Inferior parietal cortex (tissue), 1 donor: ENCODE results near the gene CYP46A1.
A peak's percentile ranks its signal among the peaks of the same experiment; 100 is the strongest.

Experiments used
- DNase-seq: peaks from one replicate; pipeline ENCODE4 v3.0.0-alpha.2; 2016; ENCODE audit errors: extremely low spot score

Gene CYP46A1

DNA sequence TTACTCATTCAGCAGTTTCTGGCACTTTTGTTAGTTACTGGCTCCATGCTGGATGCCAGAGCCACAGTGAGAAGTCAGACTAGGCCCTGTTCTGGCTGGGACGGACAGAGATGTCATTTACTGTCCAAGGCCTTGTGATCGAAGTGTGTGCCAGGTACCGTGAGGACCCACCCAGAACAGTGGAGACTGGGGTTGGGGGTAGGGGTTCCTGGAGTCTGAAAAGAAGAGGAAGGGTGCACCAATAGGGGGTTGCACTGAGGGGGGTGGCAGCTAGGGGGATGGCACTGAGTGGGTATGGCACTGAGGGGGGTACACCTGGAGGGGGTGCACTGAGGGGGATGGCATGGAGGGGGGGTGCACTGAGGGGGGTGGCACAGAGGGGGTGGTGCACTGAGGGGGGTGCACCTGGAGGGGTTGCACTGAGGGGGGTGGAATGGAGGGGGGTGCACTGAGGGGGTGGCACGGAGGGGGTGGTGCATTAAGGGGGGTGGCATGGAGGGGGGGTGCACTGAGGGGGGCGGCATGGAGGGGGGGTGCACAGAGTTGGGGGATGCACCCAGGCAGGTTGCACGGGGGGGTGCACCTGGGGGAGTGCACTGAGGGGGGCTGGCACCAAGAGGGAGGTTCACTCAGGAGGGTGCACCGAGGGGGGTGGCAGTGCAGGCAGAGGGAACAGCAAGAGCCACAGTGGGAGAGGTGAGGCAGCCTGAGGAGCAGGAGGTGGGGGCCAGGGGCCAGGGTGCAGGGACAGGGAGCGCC is 10.6 kb upstream of the CYP46A1 start:
- DNase-seq = no peak

DNA sequence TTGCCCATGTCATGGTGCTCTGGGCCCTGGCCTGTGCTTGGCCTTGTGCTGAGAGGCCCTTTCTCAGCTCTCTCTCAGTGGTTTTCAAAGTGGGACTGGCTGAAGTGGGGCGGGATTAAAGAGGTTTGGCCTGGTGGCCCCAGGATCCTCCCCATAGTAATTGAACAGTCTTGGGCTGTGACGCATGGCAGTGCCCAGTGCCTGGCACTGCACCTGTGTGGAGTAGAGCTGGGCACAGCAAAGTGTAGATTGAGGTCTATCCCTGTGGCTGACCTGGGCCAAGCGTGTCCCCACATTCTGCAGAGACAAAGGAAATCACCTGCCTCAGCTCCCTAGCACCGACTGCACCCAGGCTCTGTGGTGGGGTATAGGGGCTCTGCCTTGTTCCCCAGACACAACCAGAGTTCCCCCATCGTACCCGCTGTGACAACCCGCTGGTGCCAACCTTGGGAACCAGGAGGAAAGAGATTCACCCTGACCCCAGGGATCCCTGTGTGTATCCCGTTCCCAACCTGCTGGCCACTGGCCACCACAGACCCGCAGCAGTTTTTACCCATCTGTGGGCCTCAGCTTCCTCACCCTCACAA is 9.9 kb upstream of the CYP46A1 start:
- no peak for DNase-seq

DNA sequence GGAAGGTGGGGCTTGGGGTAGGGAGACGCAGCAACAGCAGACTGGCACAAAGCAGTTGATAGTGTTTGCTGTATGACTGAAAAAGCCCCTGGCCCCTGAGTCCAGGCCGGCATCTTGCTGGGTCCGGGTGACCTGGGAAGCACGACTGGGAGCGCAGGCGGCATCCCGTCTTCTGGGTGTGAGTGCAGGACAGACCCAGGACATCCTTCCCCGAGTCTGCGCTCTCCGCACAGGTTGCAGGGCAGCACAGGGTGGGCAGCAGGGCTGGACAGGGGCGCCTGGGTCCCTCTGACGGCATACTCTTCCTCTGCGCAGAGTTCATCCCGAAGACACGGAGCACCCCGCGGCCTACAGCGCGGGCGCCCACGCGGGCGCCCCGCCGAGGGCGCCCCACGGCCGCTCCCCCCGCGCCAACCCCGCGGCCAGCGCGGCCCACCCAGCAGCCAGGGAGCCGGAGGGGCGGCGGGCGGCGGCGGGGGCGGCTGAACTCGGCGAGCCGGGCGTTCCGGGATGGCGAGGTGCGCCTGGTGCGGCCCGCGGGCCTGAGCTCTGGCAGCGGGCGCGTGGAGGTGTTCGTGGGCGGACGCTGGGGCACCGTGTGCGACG is 9.2 kb upstream of the CYP46A1 start:
- no peak for DNase-seq

DNA sequence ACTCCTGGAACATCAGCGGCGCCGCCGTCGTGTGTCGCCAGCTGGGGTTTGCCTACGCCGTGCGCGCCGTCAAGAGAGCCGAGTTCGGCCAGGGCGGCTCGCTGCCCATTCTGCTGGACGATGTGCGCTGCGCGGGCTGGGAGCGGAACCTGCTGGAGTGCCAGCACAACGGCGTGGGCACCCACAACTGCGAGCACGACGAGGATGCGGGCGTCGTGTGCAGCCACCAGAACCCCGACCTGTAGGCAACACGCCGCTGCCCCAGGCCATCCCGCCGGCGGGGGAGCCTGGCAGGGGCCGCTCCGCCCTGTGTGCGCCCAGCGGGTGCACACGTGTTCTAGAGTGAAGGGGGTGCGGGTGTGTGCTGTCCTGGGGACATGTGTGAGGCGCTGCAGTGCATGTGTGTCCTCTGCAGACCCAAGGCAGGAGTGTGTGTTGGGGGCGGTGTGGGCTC is 8.7 kb upstream of the CYP46A1 start:
- DNase-seq = no peak

DNA sequence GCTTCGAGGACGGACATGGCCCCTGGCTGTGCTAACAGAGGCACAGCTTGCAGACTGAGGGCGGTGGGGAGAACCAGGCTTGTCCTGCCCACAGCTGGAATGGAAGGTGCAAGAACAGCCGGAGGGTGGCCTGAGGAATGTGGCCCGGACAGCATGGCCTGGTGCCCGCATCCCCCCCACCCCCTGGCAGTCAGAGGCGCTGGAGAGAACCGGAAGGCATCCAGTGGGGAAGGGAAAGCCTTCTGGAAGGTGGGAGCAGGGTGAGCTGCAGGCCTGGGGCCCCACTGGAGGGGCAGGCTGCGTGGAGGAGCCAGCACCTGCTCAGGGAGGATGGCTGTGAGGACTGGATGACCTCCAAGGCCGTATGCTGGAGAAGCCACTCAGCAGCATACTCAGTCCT is 8.1 kb upstream of the CYP46A1 start:
- DNase-seq = no peak

DNA sequence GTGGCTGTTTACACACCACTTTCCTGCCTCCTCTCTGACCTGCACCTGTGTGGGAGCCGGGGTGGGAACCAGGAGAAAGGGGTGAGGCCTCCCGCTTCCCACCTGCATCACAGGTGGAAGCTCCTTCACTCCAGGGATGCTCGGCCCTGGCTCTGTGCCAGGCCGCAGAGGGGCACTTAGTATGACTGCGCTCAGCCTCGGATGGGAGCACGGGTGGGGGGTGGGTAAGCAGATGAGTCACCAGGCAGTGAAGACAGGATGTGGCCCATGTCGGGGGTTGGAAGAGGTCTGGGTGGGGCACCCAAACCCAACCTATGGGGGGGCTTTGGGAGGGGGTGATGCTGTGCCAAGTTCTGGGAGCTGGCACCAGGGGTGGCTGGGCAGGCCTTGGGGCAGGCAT is 7.4 kb upstream of the CYP46A1 start:
- DNase-seq = no peak

DNA sequence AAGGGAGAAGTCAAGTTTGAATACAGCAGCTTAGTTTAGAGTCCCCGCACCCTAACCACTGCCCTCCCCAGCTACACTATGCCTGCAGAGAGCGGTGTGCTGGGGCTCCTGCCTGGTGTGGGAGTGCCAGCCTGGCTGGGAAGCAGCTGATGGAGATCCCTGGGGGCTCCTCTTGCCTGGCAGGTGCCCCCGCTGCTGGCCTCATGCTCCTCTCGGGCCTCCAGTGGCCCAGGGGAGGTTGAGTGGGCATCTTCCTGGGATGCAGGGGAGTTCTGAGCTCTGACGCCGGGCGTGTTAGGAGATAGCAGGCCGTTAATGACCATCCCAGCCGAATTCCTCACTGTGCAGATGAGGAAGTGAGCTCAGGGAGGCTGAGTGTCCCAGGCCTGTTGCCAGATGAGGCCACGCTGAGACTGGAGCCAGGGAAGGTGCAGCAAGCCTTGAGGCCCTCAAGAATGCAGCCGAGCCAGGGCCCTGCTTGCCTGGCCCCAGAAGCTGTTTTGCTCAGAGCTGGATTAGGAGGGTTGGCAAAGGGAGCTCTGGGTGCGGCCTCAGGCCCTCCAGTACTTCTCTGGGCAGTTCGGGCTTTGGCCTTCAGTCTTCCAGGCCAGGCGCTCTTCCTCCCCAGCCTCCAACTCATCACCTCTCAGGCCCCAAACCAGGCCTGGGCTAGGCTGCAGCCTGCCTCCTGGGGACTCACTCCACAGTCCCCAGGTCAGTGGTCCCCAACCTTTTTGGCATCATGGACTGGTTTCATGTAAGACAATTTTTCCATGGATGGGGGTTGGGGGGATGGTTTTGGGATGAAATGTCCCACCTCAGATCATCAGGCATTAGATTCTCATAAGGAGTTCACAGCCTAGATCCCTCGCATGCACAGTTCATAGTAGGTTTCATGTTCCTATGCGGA is 6.6 kb upstream of the CYP46A1 start:
- no peak for DNase-seq

DNA sequence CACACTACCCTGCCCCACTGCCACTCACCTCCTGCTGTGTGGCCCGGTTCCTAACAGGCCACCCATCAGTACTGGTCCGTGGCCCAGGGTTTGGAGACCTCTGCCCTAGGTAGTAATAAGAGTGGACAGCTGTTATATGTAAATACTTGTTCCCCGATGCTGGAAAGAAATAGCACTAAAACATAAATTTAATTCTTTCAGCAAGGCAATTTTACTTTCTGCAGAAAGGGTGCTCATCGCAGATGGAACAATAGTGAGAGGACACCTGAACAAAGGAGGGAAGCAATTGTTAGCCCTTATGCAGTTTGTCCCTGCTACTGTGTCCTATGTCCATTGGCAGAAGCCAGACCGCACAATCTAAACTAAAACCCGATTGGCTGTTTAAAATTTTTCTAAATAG is 5.9 kb upstream of the CYP46A1 start:
- no peak for DNase-seq

DNA sequence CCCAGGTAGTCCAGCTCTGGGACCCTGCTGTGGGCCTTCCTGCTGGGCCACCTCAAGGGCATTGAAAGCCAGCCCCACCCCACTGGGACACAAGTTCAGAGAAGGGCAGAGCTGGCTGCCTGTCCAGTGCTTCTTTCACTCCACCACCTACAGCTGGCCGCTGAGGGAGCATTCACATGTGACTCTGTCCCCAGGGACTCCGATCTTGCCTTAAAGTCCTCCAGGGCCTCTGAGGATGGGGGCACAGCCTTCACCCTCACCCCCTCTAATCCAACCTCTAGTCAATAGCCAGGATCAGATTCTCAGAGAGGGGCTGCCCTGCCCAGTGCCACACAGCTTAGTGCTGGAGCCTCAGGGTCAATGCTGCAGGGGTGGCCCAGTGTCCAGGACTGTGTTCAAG is 5.0 kb upstream of the CYP46A1 start:
- DNase-seq = no peak

DNA sequence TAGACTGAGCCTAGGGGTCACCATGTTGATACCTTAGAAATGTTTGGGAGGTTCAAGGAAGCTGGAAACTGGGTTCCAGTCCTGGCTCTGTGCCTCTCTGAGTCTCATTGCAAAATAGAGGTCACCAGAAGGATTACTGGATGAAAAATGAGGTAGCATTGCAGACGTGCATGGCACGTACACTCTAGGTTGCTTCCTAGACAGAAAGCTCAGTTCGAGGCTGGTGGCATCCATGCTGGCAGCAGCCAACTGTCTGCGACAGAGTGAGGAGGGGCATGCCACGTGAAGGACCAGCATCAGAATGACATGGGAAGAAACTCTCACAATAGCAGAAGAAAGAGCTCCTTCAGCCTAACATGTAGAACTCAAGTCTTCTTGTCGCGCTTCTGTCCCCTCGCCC is 4.6 kb upstream of the CYP46A1 start:
- DNase-seq = no peak

DNA sequence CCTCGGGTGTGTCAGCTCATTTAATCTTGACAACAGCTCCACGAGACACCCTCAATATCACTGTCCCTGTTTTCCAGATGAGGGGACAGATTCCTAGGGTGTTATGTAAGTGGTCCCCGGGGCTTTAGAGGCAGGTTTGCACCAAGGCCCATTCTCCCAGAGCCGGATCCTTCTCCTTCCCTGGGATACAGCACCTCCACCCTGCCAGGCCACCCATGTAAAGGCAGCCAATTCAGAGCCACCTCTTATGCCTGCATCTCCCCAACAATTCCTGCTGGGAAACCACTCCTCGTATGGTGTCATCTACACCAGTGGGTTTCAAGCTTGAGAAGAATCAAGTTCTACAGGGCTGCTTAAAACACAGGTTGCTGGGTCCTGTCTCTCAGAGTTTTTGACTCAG is 4.1 kb upstream of the CYP46A1 start:
- no peak for DNase-seq

DNA sequence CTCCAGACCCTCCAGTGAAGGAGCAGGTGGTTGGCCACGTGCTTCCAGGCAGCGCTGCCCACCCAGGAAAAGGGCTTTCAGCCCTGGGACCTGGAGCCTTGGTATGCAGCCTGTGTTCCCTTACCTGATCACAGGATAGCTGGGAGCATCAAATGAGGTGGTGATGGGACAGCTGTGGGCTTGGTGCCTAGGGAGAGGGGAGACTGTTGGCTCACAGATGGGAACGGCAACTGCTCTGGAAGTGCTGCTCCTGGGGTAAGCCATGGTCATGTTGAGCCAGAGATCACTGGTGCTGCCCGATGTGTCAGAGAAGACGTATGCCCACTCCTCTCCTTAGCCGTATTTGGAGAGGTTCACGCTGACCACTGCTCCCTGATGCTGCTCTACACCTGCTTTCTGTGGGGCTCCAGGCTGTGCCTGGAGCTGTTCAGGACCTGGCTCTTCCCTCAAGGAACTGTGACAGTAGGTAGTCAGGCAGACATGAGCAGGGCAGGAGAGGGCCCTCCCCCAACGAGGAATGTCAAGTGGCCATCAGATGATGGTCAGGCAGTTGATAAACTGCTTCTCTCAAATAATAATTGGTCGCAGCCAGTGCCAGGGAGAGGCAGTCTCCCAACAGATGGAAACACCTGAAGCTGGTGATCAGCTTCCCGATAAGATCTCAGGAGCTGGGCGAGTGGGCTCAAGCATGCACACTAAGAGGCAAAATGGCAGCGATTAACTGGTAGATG is 2.8 kb upstream of the CYP46A1 start:
- DNase-seq = no peak

DNA sequence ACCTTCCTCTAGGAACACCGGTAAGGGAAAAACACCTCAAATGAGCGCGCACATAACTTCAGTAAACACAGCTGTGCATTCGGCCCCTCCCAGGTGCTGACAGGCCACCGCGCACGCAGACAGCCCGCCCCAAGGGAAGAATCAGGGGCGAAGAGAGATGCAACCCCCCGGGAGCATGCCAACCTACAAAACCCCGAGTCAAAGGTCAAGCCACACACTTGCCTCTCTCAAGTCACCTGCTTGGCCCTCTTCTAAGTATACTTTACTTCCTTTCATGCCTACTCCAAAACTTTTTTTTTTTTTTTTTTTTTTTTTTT is 2.3 kb upstream of the CYP46A1 start:
- DNase-seq = no peak

DNA sequence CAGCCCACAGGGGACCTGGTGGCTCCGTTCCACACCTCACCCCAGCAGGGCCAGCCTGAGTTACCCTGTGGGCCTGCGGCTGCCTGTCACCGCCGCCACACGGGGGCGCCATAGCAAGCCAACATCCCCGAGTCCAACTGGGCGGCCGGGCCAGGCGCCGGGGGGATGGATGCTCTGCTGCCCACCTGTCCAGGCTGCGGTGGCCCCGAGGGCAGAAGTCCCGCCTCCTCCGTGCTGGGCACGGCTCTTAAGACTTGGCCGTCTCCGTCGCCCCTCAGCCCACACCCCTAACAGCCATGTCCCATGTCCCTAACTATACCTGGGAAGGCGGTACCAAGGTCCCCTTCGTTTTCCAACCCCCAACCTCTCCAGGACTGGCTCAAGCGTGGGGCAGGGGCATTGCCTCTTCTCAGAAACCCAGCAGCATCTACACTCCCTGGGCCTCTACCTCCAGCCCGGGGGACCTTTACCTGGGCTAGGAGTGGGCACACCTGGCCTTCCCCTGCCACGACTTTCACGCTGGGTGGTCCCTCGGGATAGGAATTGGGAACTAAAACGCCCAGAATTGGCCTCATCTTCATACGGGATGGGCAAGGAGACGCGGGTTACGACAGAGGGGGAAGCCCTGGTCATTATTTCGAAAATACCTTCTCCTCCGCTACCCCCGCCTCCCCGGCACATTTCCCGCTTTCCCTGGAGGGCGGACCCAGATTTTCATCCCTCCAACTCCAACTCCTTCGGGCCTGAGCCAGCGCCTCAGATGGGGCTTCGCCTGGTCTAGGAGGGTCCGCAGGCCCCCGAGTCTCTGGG is 1.1 kb upstream of the CYP46A1 start:
- peak; percentile 74 for DNase-seq

DNA sequence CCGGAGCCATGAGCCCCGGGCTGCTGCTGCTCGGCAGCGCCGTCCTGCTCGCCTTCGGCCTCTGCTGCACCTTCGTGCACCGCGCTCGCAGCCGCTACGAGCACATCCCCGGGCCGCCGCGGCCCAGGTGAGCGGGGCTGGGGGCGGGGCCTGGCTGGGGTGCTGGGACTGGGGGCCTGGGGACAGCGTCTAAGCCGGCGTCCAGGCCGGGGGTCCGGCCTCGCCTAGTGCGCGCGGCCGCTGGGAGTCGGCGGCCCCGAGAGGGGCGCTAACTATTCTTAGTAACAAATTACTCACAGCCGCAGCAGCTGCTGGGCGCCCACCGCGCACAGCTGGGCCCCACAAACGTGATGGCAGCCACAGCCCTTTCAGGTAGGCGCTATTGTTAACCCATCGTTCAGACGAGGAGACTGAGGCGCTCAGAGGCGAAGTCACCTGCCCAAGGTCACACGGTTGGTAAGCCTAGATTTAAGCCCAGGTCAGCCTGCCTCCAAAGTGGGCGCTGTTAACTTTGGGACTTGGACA is 374 bp downstream of the CYP46A1 start:
- no peak for DNase-seq

DNA sequence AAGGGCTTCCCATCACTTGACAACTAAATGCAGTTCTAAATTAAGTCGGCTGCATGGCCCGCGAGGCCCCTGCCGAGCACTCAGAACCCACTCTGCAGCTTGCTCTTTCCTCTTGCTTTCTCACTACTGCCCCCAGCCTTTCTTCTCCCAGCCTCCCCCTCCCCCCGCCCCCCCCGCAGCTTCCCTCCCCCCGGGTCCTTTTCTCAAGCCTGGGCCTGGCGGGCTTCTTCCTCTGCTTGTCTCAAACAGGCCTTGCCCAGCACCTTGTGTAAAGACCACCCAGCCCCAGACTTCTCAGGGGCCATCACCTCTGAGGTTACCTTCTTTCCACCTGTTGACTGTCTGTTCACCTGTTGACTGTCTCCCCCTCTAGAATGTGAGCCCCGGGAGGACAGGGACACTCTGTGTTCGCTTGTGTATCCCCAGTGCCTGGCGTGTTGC is 1.1 kb downstream of the CYP46A1 start:
- no peak for DNase-seq

DNA sequence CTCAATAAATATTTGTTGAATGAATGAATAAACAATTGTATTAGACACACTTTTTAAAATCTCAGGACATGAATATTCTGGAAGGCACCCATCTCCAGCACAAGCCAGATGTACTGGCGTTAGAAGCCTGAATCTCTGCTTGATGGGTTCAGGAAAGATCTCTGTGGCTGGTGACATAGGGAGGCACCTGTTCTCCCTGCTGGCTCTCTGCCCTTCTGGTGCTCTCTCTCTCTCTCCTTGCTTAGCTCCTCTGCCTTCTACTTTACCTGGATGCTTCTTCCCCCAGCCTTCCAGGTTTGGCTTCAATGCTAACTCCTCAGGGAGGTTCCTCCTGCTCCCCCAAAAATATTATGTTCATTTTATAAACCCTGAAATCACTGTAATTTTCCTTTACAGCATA is 1.5 kb downstream of the CYP46A1 start:
- DNase-seq = no peak

DNA sequence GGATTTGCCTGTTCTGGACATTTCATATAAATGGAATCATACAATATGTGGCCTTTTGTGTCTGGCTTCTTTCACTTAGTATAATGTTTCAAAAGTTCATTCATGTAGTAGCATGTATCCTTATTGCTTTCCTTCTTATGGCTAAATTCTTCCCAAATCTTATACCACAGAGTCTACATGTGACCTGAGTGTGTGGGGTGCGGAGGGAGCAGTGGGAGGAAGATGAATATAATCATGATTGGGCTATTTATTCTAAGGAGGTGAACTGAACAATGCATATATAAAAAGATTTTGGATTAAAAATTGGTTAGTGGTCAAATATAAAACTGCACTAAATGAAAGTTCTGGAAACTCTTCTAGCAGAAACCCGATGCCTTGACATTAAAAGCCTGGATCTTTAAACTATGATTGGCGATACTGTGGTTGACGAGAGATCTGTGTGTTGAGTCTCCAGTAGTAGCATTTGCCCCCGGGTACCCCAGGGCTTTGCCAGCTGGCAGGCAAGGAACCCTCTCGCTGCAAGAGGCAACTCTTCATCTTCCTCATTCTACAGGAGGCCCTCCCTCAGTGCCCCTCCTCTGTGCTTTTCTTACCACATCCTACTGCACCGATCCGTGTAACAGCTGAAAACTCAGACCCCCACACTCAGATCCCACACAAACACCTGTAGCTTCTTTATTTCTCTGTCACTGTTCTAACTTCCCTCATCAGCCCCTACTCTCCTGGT is 2.6 kb downstream of the CYP46A1 start:
- DNase-seq = no peak

DNA sequence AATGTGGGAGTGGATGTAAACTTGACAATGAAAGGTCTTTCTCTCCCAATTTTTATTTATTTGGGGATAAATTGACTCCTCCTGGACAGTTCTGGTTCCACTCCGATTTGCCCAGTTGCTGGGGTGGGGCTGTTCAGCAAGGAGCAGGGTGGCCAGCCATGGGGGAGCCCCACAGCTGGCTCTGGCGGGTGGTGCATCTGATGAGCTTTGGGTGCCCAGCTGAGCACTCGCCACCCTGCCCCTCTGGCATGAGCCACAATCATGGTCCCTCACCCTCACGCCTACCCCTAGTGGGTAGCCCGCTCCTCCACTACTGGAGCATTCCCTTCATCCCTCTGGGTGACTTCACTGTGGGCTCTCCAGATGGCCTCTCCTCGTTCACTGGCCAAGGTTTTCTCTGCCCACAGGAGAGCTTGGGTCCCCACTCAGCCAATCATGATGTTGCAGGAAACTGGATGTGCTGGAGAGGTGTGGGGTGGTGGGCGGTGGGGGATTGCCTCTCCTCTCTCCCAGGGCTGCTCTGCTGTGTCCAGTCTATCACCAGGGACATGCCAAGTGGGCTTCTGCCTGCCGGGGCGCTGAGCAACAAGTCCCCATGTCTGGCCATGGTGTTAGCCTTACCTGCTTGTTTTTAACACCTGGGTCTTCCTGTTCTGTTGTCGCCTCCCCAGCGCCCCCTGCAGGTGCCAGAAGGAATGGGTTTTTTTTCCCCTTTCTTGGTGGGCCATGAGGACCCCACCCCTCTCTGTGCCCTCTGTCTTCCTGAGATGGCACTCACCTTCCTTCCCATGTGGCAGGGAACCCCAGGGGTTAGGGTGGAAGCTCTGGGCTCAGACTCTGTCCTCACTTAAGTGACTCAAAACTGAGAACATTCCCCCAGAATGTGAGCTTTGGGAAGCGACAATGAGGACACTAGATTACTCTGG is 3.4 kb downstream of the CYP46A1 start:
- no peak for DNase-seq
